ENCODE results near the gene NKG7. TPM values are rescaled to one million over a fixed set of nuclear protein-coding genes. Genes with fewer than 3 reads are reported as not detected.

NKG7 gene
- total and polyA plus RNA-seq, 3 donors from 2014 or later = 0.63 to 8.7 TPM; not detected in 1

GRCh38 chr19:51331193-51331592 lies 41.3 kb downstream of the NKG7 start:
- no peaks in the 10 kb centered on the region for H3K36me3 ChIP-seq (ENCODE audit: low read depth, missing control alignments)
- no peak overlapping the region for H3K27ac ChIP-seq
- H3K4me1 ChIP-seq = no peaks in the 10 kb centered on the region
- no peak overlapping the region for H3K4me3 ChIP-seq
- no peaks in the 10 kb centered on the region for H3K9me3 ChIP-seq
- DNase-seq = no peak
- H3K27me3 ChIP-seq = no peaks in the 10 kb centered on the region
- TF ChIP-seq POLR2A (IDR thresholded peaks at IDR 0.05) (no peak), CTCF (IDR thresholded peaks at IDR 0.05) (no peak)
- intact Hi-C loops (cut with DNase I; ENCODE audit: low total_unique reads) = no loop called here
- 82 to 84% methylated on average over 3 of the region's 3 CpGs for WGBS, 2 donors

DNA sequence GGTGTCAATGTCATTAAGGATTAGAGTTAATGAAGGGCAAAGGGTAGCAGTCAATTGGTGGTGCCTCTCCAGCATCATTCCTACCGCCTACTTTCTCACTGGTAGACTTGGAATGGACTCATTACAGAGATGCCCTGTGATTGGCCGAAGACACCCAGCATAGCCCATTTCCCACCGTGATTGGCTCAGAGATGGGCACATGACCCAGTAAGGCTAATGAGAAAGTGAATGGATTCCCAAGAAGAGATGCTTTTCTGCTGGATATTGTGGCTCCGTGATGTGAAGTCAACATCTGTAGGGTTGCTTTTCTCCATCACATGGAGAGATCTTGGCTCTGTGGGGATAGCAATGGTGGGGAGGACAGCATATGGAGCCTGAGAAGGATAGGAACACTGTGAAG lies 42.1 kb downstream of the NKG7 start:
- H3K27me3 ChIP-seq = no peaks in the 10 kb centered on the region
- H3K9me3 ChIP-seq = no peaks in the 10 kb centered on the region
- intact Hi-C loops (cut with DNase I; ENCODE audit: low total_unique reads) = no loop called here
- H3K27ac ChIP-seq = no peak overlapping the region
- 74 to 88% methylated on average over 4 of the region's 4 CpGs for WGBS, 2 donors
- H3K36me3 ChIP-seq (ENCODE audit: low read depth, missing control alignments) = no peaks in the 10 kb centered on the region
- no peak for DNase-seq
- TF ChIP-seq CTCF (IDR thresholded peaks at IDR 0.05) (no peak), POLR2A (IDR thresholded peaks at IDR 0.05) (no peak)
- H3K4me3 ChIP-seq = no peak overlapping the region
- no peaks in the 10 kb centered on the region for H3K4me1 ChIP-seq

DNA sequence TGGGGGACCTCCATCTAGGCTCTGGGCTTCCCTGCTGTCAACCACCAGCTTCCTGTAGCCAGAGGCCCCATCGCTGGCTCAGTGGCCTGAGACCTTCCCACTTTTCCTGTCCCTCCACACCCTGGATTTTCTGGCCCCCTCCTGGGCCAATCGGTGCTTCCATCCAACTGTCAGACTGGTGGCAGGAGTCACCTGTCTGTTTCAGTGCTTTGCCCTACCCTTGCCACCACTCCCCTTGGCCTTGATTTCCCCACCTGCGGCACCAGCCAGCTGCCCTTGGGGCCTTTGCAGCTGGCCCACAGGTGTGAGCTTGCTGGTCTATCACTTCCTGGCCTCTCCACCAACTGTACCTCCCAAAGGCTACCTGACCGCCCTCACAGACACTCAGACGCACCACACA lies 43.0 kb downstream of the NKG7 start:
- TF ChIP-seq POLR2A (IDR thresholded peaks at IDR 0.05) (no peak), CTCF (IDR thresholded peaks at IDR 0.05) (no peak)
- no peaks in the 10 kb centered on the region for H3K27me3 ChIP-seq
- intact Hi-C loops (cut with DNase I; ENCODE audit: low total_unique reads) = no loop called here
- WGBS, 2 donors = 86 to 93% methylated on average over 5 of the region's 5 CpGs
- no peak overlapping the region for H3K27ac ChIP-seq
- H3K4me3 ChIP-seq = no peak overlapping the region
- no peaks in the 10 kb centered on the region for H3K36me3 ChIP-seq (ENCODE audit: low read depth, missing control alignments)
- H3K9me3 ChIP-seq = no peaks in the 10 kb centered on the region
- DNase-seq = no peak
- H3K4me1 ChIP-seq = no peaks in the 10 kb centered on the region

- Histone ChIP-seq H3K4me3 (peak overlapping the region; percentile 39 to 45), H3K27ac (no peak overlapping the region), H3K27me3 (no peaks in the 10 kb centered on the region), H3K36me3 (ENCODE audit: low read depth, missing control alignments) (no peaks in the 10 kb centered on the region), H3K9me3 (no peaks in the 10 kb centered on the region), H3K4me1 (no peaks in the 10 kb centered on the region)
- WGBS, 2 donors = 4 to 14% methylated on average over 36 to 72 of the region's 75 CpGs
- DNase-seq = peak; percentile 77
- intact Hi-C loops (cut with DNase I; ENCODE audit: low total_unique reads) = no loop called here
- no peak for TF ChIP-seq CTCF (IDR thresholded peaks at IDR 0.05)
- TF ChIP-seq POLR2A (IDR thresholded peaks at IDR 0.05) = no peak
Observed at GRCh38 chr19:51327066-51328001, 45.1 kb downstream of the NKG7 start.
